Suprapubic skin (tissue), 4 donors: Measurements from ENCODE around the gene ITGA5. TPM values are rescaled to one million over a fixed set of nuclear protein-coding genes. Genes with fewer than 3 reads are reported as not detected.

Experiments used
- DNase-seq, 2 donors: peaks; one replicate each; pipeline ENCODE4 v3.0.0-alpha.2; 2019; ENCODE audit warnings: low spot score in 2 of 2
- H3K27ac ChIP-seq: fragments of 200-600 bp; sonication (generic); one replicate; pipeline ENCODE4 v1.5.1; 2019
- H3K27me3 ChIP-seq: fragments of 200-600 bp; sonication (generic); one replicate; pipeline ENCODE4 v1.5.1; 2019
- H3K36me3 ChIP-seq: fragments of 200-600 bp; sonication (generic); one replicate; pipeline ENCODE4 v1.5.1; 2019
- H3K4me1 ChIP-seq: fragments of 200-600 bp; sonication (generic); one replicate; pipeline ENCODE4 v1.5.1; 2019
- H3K4me3 ChIP-seq: fragments of 200-600 bp; sonication (generic); one replicate; pipeline ENCODE4 v1.5.1; 2019; ENCODE audit warnings: mild to moderate bottlenecking
- H3K9me3 ChIP-seq: fragments of 200-600 bp; sonication (generic); one replicate; pipeline ENCODE4 v1.5.1; 2019
- EP300 ChIP-seq: sonication (generic); formaldehyde crosslinking; IDR thresholded peaks from one replicate; pipeline ENCODE4 v1.6.1; 2017; ENCODE audit warnings: antibody characterized with exemption
- POLR2A ChIP-seq, 2 donors: fragments of 450-650 bp; IDR thresholded peaks; one replicate each; pipeline ENCODE4 v1.6.1; 2017; ENCODE audit warnings: antibody characterized with exemption in 2 of 2, mild to moderate bottlenecking in 2 of 2, moderate library complexity in 2 of 2
- POLR2AphosphoS5 ChIP-seq, 3 donors: sonication (generic); formaldehyde crosslinking; IDR thresholded peaks; one replicate each; pipeline ENCODE4 v1.6.1; 2017; ENCODE audit warnings: antibody characterized with exemption in 3 of 3
- WGBS: methylation state at CpG from one replicate; pipeline ENCODE4 v1.1.5; 2018; 5-methylcytosine and 5-hydroxymethylcytosine counted together
- total RNA-seq, 4 donors: library from RNA; depleted of rRNA; stranded (reverse); fragments of >200 nt; gene quantifications; one replicate each; pipeline ENCODE4 v1.1.0, GENCODE V29; 2016
- TF ChIP-seq, protein P1 (sequence below), 2 donors: fragments of 200-600 bp in 1 of 2; fragments of 450-650 bp in 1 of 2; sonication (generic) in 1 of 2; IDR thresholded peaks; one replicate each; pipeline ENCODE4 v1.5.1; 2016 to 2019; ENCODE audit warnings: antibody characterized with exemption in 2 of 2, mild to moderate bottlenecking in 1 of 2, moderate library complexity in 1 of 2

Gene ITGA5
- total RNA-seq, 4 donors from 2014 or later, result 16.3 to 36.4 (median 24.8) TPM

DNA sequence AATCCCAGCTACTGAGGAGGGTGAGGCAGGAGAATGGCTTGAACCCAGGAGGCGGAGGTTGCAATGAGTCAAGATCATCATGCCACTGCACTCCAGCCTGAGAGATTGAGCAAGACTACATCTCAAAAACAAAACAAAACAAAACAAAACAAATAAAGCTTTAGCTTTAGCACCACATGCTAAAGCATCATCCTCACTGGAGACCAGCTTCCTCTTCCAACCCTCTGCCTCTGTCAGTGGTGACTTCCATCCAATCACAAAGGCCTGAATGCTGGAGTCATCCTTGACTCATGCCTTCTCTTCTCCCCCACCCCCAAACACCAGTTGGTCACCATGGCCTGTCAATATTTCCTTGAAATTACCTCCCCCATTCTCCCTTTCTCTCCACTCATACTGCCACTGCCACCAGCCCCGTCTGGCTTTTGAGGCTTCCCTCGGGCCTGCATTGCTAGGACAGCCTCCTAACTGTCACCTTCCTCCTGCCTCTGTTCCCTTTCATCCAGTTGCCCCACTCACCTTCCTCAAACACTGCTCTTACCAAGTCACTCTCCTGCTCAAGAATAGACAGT lies 35.9 kb downstream of the ITGA5 start:
- peaks cover 73% of the 10 kb centered on the region for H3K4me1 ChIP-seq
- H3K4me3 ChIP-seq, result no peak overlapping the region
- no peaks in the 10 kb centered on the region for H3K27me3 ChIP-seq
- H3K9me3 ChIP-seq, result no peaks in the 10 kb centered on the region
- H3K27ac ChIP-seq, result peak overlapping the region; percentile 75
- H3K36me3 ChIP-seq, result peaks cover 3% of the 10 kb centered on the region
- DNase-seq, result no peak
- peak in 1 of 3 donors; percentile 26 for TF ChIP-seq POLR2AphosphoS5 (IDR thresholded peaks at IDR 0.05)
- TF ChIP-seq, protein P1, sequence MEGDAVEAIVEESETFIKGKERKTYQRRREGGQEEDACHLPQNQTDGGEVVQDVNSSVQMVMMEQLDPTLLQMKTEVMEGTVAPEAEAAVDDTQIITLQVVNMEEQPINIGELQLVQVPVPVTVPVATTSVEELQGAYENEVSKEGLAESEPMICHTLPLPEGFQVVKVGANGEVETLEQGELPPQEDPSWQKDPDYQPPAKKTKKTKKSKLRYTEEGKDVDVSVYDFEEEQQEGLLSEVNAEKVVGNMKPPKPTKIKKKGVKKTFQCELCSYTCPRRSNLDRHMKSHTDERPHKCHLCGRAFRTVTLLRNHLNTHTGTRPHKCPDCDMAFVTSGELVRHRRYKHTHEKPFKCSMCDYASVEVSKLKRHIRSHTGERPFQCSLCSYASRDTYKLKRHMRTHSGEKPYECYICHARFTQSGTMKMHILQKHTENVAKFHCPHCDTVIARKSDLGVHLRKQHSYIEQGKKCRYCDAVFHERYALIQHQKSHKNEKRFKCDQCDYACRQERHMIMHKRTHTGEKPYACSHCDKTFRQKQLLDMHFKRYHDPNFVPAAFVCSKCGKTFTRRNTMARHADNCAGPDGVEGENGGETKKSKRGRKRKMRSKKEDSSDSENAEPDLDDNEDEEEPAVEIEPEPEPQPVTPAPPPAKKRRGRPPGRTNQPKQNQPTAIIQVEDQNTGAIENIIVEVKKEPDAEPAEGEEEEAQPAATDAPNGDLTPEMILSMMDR (IDR thresholded peaks at IDR 0.05), result no peak
- no peak for TF ChIP-seq POLR2A (IDR thresholded peaks at IDR 0.05)
- TF ChIP-seq EP300, result no peak
- WGBS, result 59% methylated on average over 3 of the region's 3 CpGs

- peaks cover 73% of the 10 kb centered on the region for H3K4me1 ChIP-seq
- H3K27me3 ChIP-seq, result no peaks in the 10 kb centered on the region
- TF ChIP-seq POLR2AphosphoS5 (IDR thresholded peaks at IDR 0.05) (no peak), POLR2A (IDR thresholded peaks at IDR 0.05) (no peak), EP300 (no peak)
- TF ChIP-seq, protein P1 (IDR thresholded peaks at IDR 0.05), result no peak
- no peaks in the 10 kb centered on the region for H3K9me3 ChIP-seq
- 95% methylated on average over 4 of the region's 4 CpGs for WGBS
- H3K27ac ChIP-seq, result no peak overlapping the region
- H3K36me3 ChIP-seq, result peaks cover 9% of the 10 kb centered on the region
- DNase-seq, result no peak
- H3K4me3 ChIP-seq, result no peak overlapping the region
These were observed 37.9 kb downstream of the ITGA5 start for GRCh38 chr12:54381136-54381535.

GRCh38 chr12:54379398-54380201 lies 39.5 kb downstream of the ITGA5 start:
- H3K36me3 ChIP-seq, result peaks cover 9% of the 10 kb centered on the region
- peak overlapping the region; percentile 45 for H3K4me3 ChIP-seq
- TF ChIP-seq EP300 (no peak), POLR2AphosphoS5 (IDR thresholded peaks at IDR 0.05) (peak in 2 of 3 donors; percentile 26 to 58), POLR2A (IDR thresholded peaks at IDR 0.05) (no peak)
- TF ChIP-seq, protein P1 (IDR thresholded peaks at IDR 0.05), result peak; percentile 99 to 100
- peak overlapping the region; percentile 66 for H3K27ac ChIP-seq
- peak; percentile 95 to 96 for DNase-seq
- no peaks in the 10 kb centered on the region for H3K27me3 ChIP-seq
- peaks cover 73% of the 10 kb centered on the region for H3K4me1 ChIP-seq
- no peaks in the 10 kb centered on the region for H3K9me3 ChIP-seq
- WGBS, result 22% methylated on average over 12 of the region's 19 CpGs

- no peak for DNase-seq
- Histone ChIP-seq H3K4me3 (peak overlapping the region; percentile 45), H3K9me3 (no peaks in the 10 kb centered on the region), H3K36me3 (peaks cover 9% of the 10 kb centered on the region), H3K27me3 (no peaks in the 10 kb centered on the region), H3K27ac (peak overlapping the region; percentile 66), H3K4me1 (peaks cover 76% of the 10 kb centered on the region)
- 15% methylated on average over 7 of the region's 49 CpGs for WGBS
- peak in 1 of 2 donors; percentile 31 for TF ChIP-seq POLR2A (IDR thresholded peaks at IDR 0.05)
- TF ChIP-seq, protein P1 (IDR thresholded peaks at IDR 0.05), result no peak
- no peak for TF ChIP-seq EP300
These were observed 40.2 kb downstream of the ITGA5 start for GRCh38 chr12:54378796-54379397.
